ENCODE measurements around the gene ZBTB47.

- TF ChIP-seq CTCF (IDR thresholded peaks at IDR 0.05) (no peak), POLR2A (IDR thresholded peaks at IDR 0.05) (no peak), EP300 (IDR thresholded peaks at IDR 0.05; ENCODE audit: low read depth) (no peak), POLR2AphosphoS5 (IDR thresholded peaks at IDR 0.05) (no peak)
Observed at GRCh38 chr3:42688487-42689420, 35.3 kb downstream of the ZBTB47 start.
